Skeletal muscle tissue (tissue), 4 donors: ENCODE data around the gene GIMAP8. TPM values are rescaled to one million over a fixed set of nuclear protein-coding genes. Genes with fewer than 3 reads are reported as not detected.

Experiments
- H3K27ac ChIP-seq: one replicate; pipeline ENCODE4 v1.7.0; 2013; ENCODE audit warnings: mild to moderate bottlenecking, low read depth, low read length, inconsistent platforms
- H3K27me3 ChIP-seq, 3 donors: one replicate each; pipeline ENCODE4 v1.7.0; 2013; ENCODE audit warnings: low read length in 3 of 3; ENCODE audit not compliant: control insufficient read depth in 3 of 3, insufficient read depth in 3 of 3
- H3K36me3 ChIP-seq, 3 donors: one replicate each; pipeline ENCODE4 v1.7.0; 2013; ENCODE audit warnings: low read length in 3 of 3; ENCODE audit not compliant: control insufficient read depth in 3 of 3, insufficient read depth in 3 of 3
- H3K4me1 ChIP-seq, 3 donors: one replicate each; pipeline ENCODE4 v1.7.0; 2013; ENCODE audit warnings: low read length in 3 of 3, mild to moderate bottlenecking in 3 of 3; ENCODE audit not compliant: control insufficient read depth in 3 of 3, insufficient read depth in 3 of 3
- H3K4me3 ChIP-seq, 3 donors: one replicate each; pipeline ENCODE4 v1.7.0; 2013; ENCODE audit warnings: low read length in 3 of 3
- H3K9ac ChIP-seq, 3 donors: one replicate each; pipeline ENCODE4 v1.7.0; 2013; ENCODE audit warnings: low read length in 3 of 3, mild to moderate bottlenecking in 3 of 3, moderate library complexity in 2 of 3, low read depth in 1 of 3
- H3K9me3 ChIP-seq, 3 donors: one replicate each; pipeline ENCODE4 v1.7.0; 2013; ENCODE audit warnings: low read length in 3 of 3; ENCODE audit not compliant: control insufficient read depth in 3 of 3
- total RNA-seq: library from RNA; depleted of rRNA; stranded (reverse); fragments of >200 nt; gene quantifications from one replicate; pipeline ENCODE4 v1.2.3, GENCODE V29; 2014
- donor health status: Osteomylitis.

Gene GIMAP8
- total RNA-seq, 1 donor from 2014 or later, result 12.0 TPM

DNA sequence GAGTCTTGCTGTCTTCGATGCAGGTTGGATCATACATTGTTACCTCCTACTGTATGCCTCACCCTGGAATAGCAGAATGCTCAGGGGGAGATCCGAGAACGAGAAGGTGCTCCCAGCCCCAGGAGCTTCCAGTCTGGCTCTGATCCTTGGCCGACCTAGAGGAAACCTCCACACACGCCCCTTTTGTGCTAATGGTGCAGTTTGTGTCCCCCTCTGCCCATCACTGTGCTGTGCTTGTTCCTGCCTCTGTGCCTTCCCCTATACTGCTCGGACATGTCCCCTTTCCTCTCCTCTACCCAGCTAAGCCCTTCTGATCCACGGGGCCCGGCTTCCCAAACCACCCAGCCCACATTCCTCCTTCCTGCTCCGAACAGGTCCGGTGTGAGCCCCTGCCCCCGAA, 38.8 kb upstream of the GIMAP8 start:
- no peak overlapping the region for H3K9ac ChIP-seq
- H3K36me3 ChIP-seq, result peaks cover 0 to 5% (median 0%) of the 10 kb centered on the region in 3 donors
- H3K27me3 ChIP-seq, result no peaks in the 10 kb centered on the region
- H3K27ac ChIP-seq, result no peak overlapping the region
- no peaks in the 10 kb centered on the region for H3K9me3 ChIP-seq
- peaks cover 0 to 1% (median under 1%) of the 10 kb centered on the region in 3 donors for H3K4me1 ChIP-seq
- no peak overlapping the region for H3K4me3 ChIP-seq

DNA sequence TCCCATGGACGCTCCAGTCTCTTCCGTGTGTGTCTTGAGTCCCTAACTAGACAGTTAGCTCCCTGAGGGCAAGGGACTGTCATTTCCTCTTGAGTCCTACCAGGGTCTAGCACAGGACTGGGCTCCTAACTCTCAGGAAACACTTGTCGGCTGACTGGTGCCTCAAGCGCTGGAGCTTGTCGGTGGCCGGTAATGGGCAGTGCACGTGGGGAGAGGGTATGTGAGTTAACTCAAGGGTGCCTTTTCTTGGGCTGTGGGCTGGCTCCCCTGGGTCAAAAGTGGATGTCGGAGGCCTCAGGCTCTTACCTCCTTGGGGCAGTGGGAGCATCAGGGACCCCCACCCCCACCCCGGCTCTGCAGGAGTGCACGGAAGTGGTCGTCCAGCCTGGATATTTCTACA, 38.4 kb upstream of the GIMAP8 start:
- Histone ChIP-seq H3K9me3 (no peaks in the 10 kb centered on the region), H3K27me3 (no peaks in the 10 kb centered on the region), H3K4me1 (no peaks in the 10 kb centered on the region), H3K27ac (no peak overlapping the region), H3K36me3 (peaks cover 0 to 5% (median 0%) of the 10 kb centered on the region in 3 donors), H3K9ac (no peak overlapping the region), H3K4me3 (no peak overlapping the region)

DNA sequence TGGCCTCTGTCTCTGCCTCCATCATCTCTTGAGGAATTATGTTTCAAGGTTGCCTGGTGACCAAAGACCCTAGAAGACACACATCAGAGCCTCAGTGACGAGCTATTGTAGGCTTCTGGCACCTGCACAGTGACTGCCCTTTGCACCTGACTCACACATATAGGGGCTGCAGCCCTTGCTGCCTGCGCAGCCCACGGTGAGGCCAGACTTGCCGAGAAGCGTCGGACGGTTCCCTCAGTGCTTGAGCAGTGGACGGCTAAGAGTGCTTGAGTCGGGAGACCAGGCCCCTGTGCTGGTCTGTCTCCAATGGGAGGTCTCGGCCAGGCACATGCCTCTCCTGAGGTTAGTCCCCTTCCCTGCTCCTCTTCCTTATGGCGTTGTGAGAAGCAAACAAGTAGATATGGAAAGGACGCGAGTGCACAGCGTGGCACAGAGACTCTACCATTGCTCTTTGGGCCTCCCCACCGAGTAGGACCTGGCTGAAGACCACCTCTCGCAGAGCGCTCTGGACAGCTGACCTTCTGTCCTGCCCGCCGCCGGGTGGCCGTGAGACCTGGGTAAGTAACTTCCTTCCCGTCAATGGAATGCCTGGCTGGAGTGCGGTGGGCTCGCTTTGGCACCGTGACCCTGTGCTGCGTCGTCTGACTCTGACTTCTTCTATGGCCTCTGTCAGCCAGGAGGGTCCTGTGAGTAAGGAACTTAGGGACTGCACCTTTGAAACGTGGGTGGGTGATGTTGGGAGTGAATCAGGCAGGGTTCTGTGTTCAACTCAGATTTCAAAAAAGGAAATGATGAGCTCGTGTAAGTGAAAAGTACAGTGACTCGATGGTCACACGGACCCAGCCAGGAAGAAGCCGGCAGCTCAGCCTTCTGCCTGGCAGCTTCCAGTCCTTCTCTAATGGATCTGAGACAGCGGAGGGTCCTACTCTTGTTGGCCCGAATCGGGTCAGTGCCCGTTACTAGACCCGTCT, 37.6 kb upstream of the GIMAP8 start:
- Histone ChIP-seq H3K27me3 (no peaks in the 10 kb centered on the region), H3K9ac (no peak overlapping the region), H3K4me1 (no peaks in the 10 kb centered on the region), H3K9me3 (no peaks in the 10 kb centered on the region), H3K4me3 (no peak overlapping the region), H3K27ac (no peak overlapping the region), H3K36me3 (peaks cover 0 to 5% (median 0%) of the 10 kb centered on the region in 3 donors)

DNA sequence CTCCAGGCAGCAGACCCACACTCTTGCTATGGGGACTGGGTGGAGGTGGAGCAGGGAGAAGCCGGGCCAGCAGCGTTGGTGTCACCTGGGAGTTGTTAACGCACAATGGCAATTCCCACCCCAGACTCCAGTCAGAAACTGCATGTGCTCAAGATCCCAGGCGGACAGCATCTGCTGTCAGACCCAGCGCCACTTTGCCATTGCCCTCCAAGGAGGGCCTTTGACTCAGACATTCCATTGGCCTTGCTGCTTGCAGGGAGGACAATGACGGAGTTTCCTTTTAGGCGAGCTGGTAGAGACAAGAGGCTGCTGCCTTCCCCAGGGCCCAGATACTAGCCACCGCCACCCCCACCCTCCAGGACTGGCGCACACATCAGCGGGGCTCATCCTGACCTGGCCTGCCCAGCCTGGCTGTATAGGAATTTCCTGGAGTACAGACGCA, 36.8 kb upstream of the GIMAP8 start:
- no peak overlapping the region for H3K4me3 ChIP-seq
- no peaks in the 10 kb centered on the region for H3K27me3 ChIP-seq
- H3K9ac ChIP-seq, result no peak overlapping the region
- no peaks in the 10 kb centered on the region for H3K4me1 ChIP-seq
- H3K36me3 ChIP-seq, result peaks cover 0 to 5% (median 0%) of the 10 kb centered on the region in 3 donors
- no peaks in the 10 kb centered on the region for H3K9me3 ChIP-seq
- no peak overlapping the region for H3K27ac ChIP-seq

- H3K9ac ChIP-seq, result no peak overlapping the region
- H3K4me3 ChIP-seq, result no peak overlapping the region
- H3K4me1 ChIP-seq, result no peaks in the 10 kb centered on the region
- no peak overlapping the region for H3K27ac ChIP-seq
- no peaks in the 10 kb centered on the region for H3K27me3 ChIP-seq
- no peaks in the 10 kb centered on the region for H3K9me3 ChIP-seq
- H3K36me3 ChIP-seq, result no peaks in the 10 kb centered on the region
Measured at GRCh38 chr7:150415161-150416153, 35.0 kb upstream of the GIMAP8 start.

- Histone ChIP-seq H3K4me1 (peaks cover 0 to 2% (median 0%) of the 10 kb centered on the region in 3 donors), H3K36me3 (no peaks in the 10 kb centered on the region), H3K27ac (no peak overlapping the region), H3K4me3 (no peak overlapping the region), H3K9ac (no peak overlapping the region), H3K9me3 (no peaks in the 10 kb centered on the region), H3K27me3 (no peaks in the 10 kb centered on the region)
Measured at GRCh38 chr7:150417239-150417638, 33.2 kb upstream of the GIMAP8 start.

GRCh38 chr7:150417863-150418262, 32.6 kb upstream of the GIMAP8 start:
- no peak overlapping the region for H3K27ac ChIP-seq
- H3K27me3 ChIP-seq, result no peaks in the 10 kb centered on the region
- H3K36me3 ChIP-seq, result no peaks in the 10 kb centered on the region
- peaks cover 0 to 2% (median 0%) of the 10 kb centered on the region in 3 donors for H3K4me1 ChIP-seq
- H3K9ac ChIP-seq, result no peak overlapping the region
- H3K9me3 ChIP-seq, result no peaks in the 10 kb centered on the region
- no peak overlapping the region for H3K4me3 ChIP-seq

DNA sequence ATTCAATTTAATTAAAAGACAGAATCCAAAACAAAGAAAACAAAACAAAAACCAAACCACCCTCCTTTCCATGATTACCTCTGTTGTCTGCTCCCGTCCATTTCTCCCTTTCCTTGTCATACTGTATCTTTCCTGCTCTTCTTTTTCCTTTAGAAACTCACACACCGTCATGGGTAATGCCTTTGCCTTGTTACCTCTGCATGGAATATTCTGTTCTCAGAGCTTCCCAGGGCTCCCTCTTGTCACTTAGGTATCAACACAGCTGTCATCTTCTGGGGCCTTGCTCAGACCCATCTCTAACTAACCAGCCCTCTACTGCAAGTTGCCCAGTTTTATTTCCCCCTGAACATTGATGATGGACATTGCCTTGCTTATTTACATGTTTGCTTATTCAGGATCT, 30.2 kb upstream of the GIMAP8 start:
- Histone ChIP-seq H3K4me3 (no peak overlapping the region), H3K27me3 (no peaks in the 10 kb centered on the region)

GRCh38 chr7:150420987-150421674, 29.3 kb upstream of the GIMAP8 start:
- H3K36me3 ChIP-seq, result no peaks in the 10 kb centered on the region
- H3K9ac ChIP-seq, result peak overlapping the region in 1 of 3 donors; percentile 54
- H3K4me3 ChIP-seq, result no peak overlapping the region
- no peak overlapping the region for H3K27ac ChIP-seq
- peaks cover 0 to 2% (median 0%) of the 10 kb centered on the region in 3 donors for H3K4me1 ChIP-seq
- H3K27me3 ChIP-seq, result no peaks in the 10 kb centered on the region
- H3K9me3 ChIP-seq, result no peaks in the 10 kb centered on the region

More for the DNA sequence above, 30.2 kb upstream of the GIMAP8 start:
- Histone ChIP-seq H3K9ac (no peak overlapping the region), H3K9me3 (no peaks in the 10 kb centered on the region), H3K4me1 (peaks cover 0 to 2% (median 0%) of the 10 kb centered on the region in 3 donors), H3K36me3 (no peaks in the 10 kb centered on the region), H3K27ac (no peak overlapping the region)
